Activated T-cell treated with anti-CD3 and anti-CD28 coated beads for 4 hours (primary cell): ENCODE measurements around the gene MCF2L2.
A peak's percentile ranks its signal among the peaks of the same experiment; 100 is the strongest.

Experiments
- DNase-seq: peaks from one replicate; pipeline ENCODE4 v3.0.0-alpha.2; 2020

MCF2L2 gene

GRCh38 chr3:183226333-183226890 is 202.0 kb downstream of the MCF2L2 start:
- no peak for DNase-seq

GRCh38 chr3:183224180-183224970 is 204.0 kb downstream of the MCF2L2 start:
- peak; percentile 13 for DNase-seq

- no peak for DNase-seq
Observed at GRCh38 chr3:183222631-183223235, 205.7 kb downstream of the MCF2L2 start.

DNA sequence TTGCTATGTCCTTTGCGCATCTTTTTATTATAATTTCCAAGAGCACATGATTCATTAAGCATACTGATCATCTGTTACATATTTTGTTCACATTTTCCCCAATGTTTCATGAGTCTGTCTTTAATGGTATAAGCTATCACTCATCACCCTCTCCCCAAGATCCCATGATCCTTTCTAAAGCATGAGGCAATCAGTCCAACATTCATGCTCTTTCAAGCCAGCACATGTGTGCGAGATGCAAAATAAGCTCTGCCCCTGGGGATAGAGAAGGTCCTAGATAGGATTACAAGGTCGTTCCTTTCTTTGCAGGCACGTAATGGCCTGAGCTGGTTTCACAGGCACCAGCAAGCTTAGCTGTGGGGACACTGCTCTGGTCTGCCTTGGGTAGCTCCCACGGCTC is 207.6 kb downstream of the MCF2L2 start:
- DNase-seq: no peak

DNA sequence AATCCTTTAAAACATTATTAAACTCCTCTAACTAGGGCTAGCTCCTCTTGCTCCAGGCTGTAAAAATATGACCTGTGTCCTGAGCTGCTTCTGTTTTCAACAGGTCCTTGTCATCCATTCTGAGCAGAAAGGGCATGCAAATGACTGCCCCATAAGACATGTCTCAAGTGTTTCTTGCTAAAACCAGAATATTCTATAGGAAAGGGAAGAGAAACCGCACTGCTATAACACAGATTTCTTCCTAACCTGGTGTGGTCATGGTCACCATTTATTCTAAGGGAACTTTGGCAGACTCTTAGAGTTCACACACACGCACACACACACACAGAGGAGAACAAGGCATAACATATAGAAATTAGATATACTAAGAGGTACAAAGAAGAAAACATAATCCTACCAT is 209.6 kb downstream of the MCF2L2 start:
- no peak for DNase-seq

DNA sequence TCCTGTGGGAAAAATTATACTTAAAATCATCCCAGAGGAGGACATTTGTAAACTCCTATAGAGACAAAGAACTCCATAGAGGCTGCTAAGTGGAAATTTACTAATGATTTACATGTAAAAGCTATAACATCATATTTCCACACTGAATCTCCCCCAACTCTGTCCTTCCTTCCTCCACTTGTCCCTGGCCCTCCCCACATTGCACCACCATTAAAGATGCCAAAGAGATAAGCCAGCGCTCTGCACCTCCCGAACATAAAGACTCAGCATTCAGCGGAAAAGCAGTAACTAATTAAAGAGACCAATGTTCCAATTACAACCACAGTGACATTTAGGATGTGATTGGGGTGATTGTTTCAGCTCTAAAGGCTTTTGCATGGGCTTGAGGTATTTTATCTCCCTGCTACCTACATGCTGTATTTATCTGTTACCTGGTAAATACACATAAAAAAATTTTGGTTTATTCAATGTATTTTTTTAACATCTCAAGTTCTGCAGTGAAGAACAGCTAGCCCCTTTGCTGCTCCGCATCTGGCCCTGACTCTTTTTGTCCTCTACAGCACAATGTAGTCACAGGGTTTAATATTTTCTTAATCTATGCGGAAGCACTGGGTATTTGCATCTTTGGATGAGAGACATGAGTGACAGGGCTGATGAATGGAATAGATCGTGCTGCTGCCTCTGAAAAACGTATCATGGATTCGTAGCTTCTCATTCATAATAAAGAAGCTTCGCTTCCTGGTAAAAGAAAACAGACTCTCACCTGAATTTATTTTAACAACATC is 210.7 kb downstream of the MCF2L2 start:
- no peak for DNase-seq

GRCh38 chr3:183215591-183216202 is 212.7 kb downstream of the MCF2L2 start:
- no peak for DNase-seq

DNA sequence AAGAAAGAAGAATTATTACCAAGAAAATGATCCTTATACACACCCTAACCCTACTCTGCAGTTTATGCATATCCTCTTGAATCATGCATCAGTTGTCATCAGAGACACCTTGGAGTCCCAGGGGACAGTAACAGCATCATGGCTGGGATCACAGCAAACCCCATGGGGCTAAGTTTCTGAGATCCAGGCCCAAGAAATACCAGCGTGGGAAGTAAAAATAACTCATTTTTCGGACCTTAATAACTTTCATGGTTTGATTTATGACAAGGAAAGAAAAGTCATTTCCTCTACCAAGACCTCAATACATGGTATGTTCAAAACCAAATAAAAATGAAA is 214.2 kb downstream of the MCF2L2 start:
- DNase-seq: no peak

DNA sequence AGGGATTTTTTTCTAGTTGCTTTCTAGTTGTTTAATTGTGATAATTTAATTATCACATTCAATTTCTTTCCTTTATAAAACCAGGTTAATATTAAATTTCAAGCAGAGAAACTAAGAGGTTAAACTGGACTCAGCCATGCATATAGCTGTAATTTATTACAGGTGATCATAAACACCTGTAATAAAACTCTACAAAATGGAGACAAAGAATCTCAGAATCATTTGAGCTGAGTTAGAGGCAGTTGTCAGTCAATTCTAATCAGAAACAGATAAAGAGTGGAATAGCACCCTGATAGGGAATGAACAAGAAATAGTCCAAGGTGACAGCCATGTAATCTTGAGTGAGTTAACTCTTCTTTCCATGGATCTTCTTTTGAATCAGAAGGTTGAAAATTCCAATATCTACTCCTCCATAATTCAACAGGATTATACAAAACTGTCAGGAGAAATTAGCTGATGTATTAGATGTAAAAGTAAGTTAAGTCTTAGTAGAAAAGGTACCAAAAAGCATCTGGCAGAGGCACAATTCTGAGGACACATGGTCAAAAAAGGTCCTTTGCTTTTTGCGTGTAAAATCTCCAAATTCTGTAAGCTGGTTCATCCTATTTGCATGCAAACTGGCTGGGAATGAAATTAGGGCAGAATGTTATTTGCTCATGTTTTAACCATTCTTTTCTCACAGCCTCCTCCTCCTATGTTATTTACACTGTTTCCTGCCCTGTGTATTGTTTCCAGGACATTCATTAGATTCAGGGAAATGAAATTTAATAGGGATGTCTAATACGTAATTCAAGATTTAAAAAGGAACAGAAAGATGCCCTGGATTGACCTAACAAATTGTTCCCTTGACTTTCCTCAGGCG is 214.8 kb downstream of the MCF2L2 start:
- DNase-seq: no peak

DNA sequence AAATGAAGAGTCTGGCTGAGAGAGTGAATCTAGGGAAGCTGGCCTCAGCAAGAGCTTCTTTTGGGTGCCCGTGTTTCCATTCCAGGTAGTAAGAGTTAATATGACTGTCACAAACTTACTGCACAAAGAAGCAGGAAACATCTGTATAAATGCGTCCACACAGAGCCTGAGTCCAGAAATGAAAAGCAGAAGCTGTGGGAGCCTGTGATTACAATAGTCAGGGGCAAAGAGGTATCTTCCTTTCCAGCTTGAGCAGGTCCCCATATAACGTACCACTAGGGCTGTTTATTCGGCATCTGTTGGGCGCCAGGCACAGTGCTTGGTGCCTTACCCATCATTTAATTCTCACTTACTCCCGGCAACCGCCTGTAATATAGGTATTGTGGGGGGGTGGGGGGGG is 215.9 kb downstream of the MCF2L2 start:
- DNase-seq: no peak

- DNase-seq: no peak
Observed at GRCh38 chr3:183212096-183212495, 216.3 kb downstream of the MCF2L2 start.

DNA sequence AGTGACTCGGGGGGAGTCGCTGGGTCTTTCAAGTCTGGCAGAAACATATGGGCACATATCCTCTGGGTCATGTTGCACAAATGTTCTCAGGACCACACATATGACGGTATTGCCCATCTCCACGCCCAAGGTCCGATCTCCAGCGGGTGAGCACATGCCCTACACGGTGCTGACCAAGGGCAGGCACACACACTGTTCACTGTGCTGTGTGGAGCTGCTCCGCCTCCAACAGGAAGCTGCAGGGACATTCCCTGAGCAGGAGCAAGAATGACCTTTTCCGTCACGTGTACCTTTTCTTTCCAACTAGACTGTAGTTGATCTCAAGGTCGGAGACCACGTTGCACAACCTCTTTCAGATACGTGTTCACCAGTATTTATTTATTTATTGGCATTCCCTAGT is 217.1 kb downstream of the MCF2L2 start:
- no peak for DNase-seq

GRCh38 chr3:183210862-183211341 is 217.5 kb downstream of the MCF2L2 start:
- peak; percentile 30 for DNase-seq

- no peak for DNase-seq
Observed at GRCh38 chr3:183210341-183210740, 218.1 kb downstream of the MCF2L2 start.

GRCh38 chr3:183208800-183209199 is 219.6 kb downstream of the MCF2L2 start:
- DNase-seq: no peak

- DNase-seq: no peak
Observed at GRCh38 chr3:183208260-183208659, 220.2 kb downstream of the MCF2L2 start.

- no peak for DNase-seq
Observed at GRCh38 chr3:183203670-183204069, 224.7 kb downstream of the MCF2L2 start.

GRCh38 chr3:183202004-183202722 is 226.3 kb downstream of the MCF2L2 start:
- peak; percentile 16 for DNase-seq

DNA sequence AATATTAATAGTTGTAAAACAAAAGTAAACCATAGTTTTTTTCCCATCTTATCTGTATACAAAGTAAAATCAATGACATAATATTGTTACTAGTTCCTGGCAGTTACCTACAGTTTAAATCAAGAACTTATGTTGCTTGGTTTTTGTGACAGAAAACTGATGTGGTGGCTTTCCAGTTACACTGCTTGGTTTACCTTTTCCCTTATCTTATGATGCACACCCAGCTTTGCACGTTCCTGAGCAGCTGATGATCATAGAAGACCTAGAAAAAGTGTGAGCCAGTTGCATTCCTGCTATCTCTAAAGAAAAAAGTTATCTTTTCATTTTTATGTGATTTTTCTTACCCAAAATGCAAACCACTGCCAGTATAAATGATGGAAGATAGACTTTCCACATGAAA is 229.5 kb downstream of the MCF2L2 start:
- DNase-seq: no peak

- no peak for DNase-seq
Observed at GRCh38 chr3:183197734-183198133, 230.7 kb downstream of the MCF2L2 start.

GRCh38 chr3:183195266-183195665 is 233.2 kb downstream of the MCF2L2 start:
- no peak for DNase-seq
